Neural progenitor cell (in vitro differentiated cells): Measurements from ENCODE around the gene COA8.

Experiments used
- CTCF ChIP-seq: fragments of 200-600 bp; sonication (generic); IDR thresholded peaks from 2 replicates; pipeline ENCODE4 v1.5.1; 2017; ENCODE audit warnings: antibody characterized with exemption, mild to moderate bottlenecking
- EZH2 ChIP-seq: fragments of 200-600 bp; sonication (generic); IDR thresholded peaks from 2 replicates; pipeline ENCODE4 v1.6.1; 2017; ENCODE audit warnings: antibody characterized with exemption, mild to moderate bottlenecking, moderate library complexity
- EZH2phosphoT487 ChIP-seq: fragments of 200-600 bp; sonication (generic); IDR thresholded peaks from 2 replicates; pipeline ENCODE4 v1.6.1; 2017; ENCODE audit warnings: antibody characterized with exemption

GRCh38 chr14:103536693-103537092, 26.1 kb upstream of the COA8 start:
- no peak for TF ChIP-seq CTCF
- no peak for TF ChIP-seq EZH2phosphoT487
- no peak for TF ChIP-seq EZH2
